Astrocyte (in vitro differentiated cells and primary cell): ENCODE measurements around the gene SNX13.

Experiments
- EZH2 ChIP-seq: IDR thresholded peaks from 2 replicates; pipeline ENCODE4 v1.6.1; 2012; ENCODE audit warnings: mild to moderate bottlenecking, low read length, inconsistent platforms; ENCODE audit not compliant: insufficient read depth
- TF ChIP-seq, protein P1 (sequence below): IDR thresholded peaks from 2 replicates; pipeline ENCODE4 v1.5.1; 2011; ENCODE audit warnings: low read depth, mild to moderate bottlenecking, inconsistent platforms, low read length, moderate library complexity; ENCODE audit not compliant: insufficient read depth

DNA sequence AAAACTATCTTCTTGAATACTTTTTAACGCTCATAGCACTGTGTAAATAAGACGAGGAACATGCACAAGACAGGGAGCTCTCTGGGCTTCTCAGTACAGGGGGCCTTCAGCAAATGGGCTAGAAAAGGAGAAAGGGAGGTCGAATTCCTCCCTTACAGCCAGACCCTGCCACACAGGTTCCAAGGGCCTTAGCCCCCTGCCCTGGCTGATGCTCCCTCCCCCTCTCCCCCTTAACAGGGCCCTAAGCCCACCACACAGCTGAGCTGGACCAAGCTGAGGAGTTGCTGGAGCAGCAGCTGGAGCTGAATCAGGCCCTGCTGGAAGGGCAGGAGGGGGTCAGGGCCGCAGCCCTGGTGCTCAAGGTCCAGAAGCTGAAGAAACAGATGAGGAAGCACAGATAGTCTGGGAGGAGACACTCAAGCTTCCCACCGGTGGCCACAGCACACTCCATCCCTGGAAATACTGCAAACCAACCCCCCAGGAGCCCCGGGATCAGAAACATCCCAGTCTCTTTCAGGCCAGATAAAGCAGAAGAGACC is 153.9 kb downstream of the SNX13 start:
- TF ChIP-seq, protein P1, sequence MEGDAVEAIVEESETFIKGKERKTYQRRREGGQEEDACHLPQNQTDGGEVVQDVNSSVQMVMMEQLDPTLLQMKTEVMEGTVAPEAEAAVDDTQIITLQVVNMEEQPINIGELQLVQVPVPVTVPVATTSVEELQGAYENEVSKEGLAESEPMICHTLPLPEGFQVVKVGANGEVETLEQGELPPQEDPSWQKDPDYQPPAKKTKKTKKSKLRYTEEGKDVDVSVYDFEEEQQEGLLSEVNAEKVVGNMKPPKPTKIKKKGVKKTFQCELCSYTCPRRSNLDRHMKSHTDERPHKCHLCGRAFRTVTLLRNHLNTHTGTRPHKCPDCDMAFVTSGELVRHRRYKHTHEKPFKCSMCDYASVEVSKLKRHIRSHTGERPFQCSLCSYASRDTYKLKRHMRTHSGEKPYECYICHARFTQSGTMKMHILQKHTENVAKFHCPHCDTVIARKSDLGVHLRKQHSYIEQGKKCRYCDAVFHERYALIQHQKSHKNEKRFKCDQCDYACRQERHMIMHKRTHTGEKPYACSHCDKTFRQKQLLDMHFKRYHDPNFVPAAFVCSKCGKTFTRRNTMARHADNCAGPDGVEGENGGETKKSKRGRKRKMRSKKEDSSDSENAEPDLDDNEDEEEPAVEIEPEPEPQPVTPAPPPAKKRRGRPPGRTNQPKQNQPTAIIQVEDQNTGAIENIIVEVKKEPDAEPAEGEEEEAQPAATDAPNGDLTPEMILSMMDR, result no peak
- TF ChIP-seq EZH2, result no peak
